CD4-positive, CD25-positive, alpha-beta regulatory T cell (primary cell): ENCODE results near the gene MYADML2. TPM values are rescaled to one million over a fixed set of nuclear protein-coding genes. Genes with fewer than 3 reads are reported as not detected.
A peak's percentile ranks its signal among the peaks of the same experiment; 100 is the strongest.

Experiments
- ATAC-seq, 2 donors: fragments of 150-1000 bp; cut with Tn5 transposase; one replicate each; pipeline ENCODE4 v1.10.0; 2021; ENCODE audit warnings: low read depth in 2 of 2, moderate number of reproducible peaks in 2 of 2, moderate library complexity in 1 of 2
- DNase-seq, 3 donors: peaks; one replicate each; pipeline versions ENCODE4 v3.0.0 to v3.0.0-alpha.2; 2012 to 2022; ENCODE audit warnings: mixed read lengths in 1 of 3
- H3K27ac ChIP-seq: one replicate; pipeline ENCODE4 v1.7.0; 2013; ENCODE audit warnings: mild to moderate bottlenecking, low read length; ENCODE audit not compliant: insufficient read depth, poor library complexity, severe bottlenecking
- H3K27me3 ChIP-seq: one replicate; pipeline ENCODE4 v1.7.0; 2013; ENCODE audit warnings: low read length; ENCODE audit not compliant: control insufficient read depth, insufficient read depth
- H3K36me3 ChIP-seq: one replicate; pipeline ENCODE4 v1.7.0; 2013; ENCODE audit warnings: mild to moderate bottlenecking, low read length, moderate library complexity; ENCODE audit not compliant: control insufficient read depth, insufficient read depth
- H3K4me1 ChIP-seq: 2 replicates; pipeline ENCODE4 v1.7.0; 2013; ENCODE audit warnings: mild to moderate bottlenecking, low read length; ENCODE audit not compliant: insufficient read depth, control insufficient read depth, poor library complexity, severe bottlenecking
- H3K4me3 ChIP-seq: one replicate; pipeline ENCODE4 v1.7.0; 2013; ENCODE audit warnings: low read depth, mild to moderate bottlenecking, low read length, moderate library complexity
- H3K9me3 ChIP-seq, 2 experiments: 1 replicate in 1 of 2; 2 replicates in 1 of 2; pipeline ENCODE4 v1.7.0; 2013; ENCODE audit warnings: low read length in 2 of 2, mild to moderate bottlenecking in 1 of 2, moderate library complexity in 1 of 2; ENCODE audit not compliant: control insufficient read depth in 2 of 2
- H3K27ac Mint-ChIP-seq, 3 donors: one replicate each; pipeline ENCODE4 v1.8.0; 2020 to 2022; ENCODE audit warnings: mild to moderate bottlenecking in 3 of 3, mixed read lengths in 3 of 3, moderate library complexity in 2 of 3
- H3K27me3 Mint-ChIP-seq: one replicate; pipeline ENCODE4 v1.8.0; 2022; ENCODE audit warnings: mild to moderate bottlenecking, mixed read lengths
- H3K36me3 Mint-ChIP-seq: one replicate; pipeline ENCODE4 v1.8.0; 2020; ENCODE audit warnings: mixed read lengths
- H3K4me1 Mint-ChIP-seq, 4 donors: one replicate each; pipeline ENCODE4 v1.8.0; 2020 to 2022; ENCODE audit warnings: mixed read lengths in 4 of 4, mild to moderate bottlenecking in 1 of 4
- H3K4me3 Mint-ChIP-seq, 4 donors: one replicate each; pipeline ENCODE4 v1.8.0; 2020 to 2022; ENCODE audit warnings: mild to moderate bottlenecking in 4 of 4, mixed read lengths in 4 of 4, moderate library complexity in 3 of 4
- H3K9me3 Mint-ChIP-seq, 7 donors: one replicate each; pipeline ENCODE4 v1.8.0; 2020 to 2022; ENCODE audit warnings: mixed read lengths in 7 of 7, mild to moderate bottlenecking in 3 of 7, moderate library complexity in 2 of 7
- polyA plus RNA-seq, 4 donors: library from polyadenylated mRNA; unstranded; fragments of 300-500 nt; fragmentation: Illumina TruSeq; gene quantifications; one replicate each; pipeline ENCODE4 v1.2.3, GENCODE V29; 2021
- total RNA-seq: library from RNA; stranded (reverse); gene quantifications from one replicate; pipeline ENCODE4 v1.2.3, GENCODE V29; 2022

Gene MYADML2
- total and polyA plus RNA-seq, 5 donors from 2014 or later, result not detected

DNA sequence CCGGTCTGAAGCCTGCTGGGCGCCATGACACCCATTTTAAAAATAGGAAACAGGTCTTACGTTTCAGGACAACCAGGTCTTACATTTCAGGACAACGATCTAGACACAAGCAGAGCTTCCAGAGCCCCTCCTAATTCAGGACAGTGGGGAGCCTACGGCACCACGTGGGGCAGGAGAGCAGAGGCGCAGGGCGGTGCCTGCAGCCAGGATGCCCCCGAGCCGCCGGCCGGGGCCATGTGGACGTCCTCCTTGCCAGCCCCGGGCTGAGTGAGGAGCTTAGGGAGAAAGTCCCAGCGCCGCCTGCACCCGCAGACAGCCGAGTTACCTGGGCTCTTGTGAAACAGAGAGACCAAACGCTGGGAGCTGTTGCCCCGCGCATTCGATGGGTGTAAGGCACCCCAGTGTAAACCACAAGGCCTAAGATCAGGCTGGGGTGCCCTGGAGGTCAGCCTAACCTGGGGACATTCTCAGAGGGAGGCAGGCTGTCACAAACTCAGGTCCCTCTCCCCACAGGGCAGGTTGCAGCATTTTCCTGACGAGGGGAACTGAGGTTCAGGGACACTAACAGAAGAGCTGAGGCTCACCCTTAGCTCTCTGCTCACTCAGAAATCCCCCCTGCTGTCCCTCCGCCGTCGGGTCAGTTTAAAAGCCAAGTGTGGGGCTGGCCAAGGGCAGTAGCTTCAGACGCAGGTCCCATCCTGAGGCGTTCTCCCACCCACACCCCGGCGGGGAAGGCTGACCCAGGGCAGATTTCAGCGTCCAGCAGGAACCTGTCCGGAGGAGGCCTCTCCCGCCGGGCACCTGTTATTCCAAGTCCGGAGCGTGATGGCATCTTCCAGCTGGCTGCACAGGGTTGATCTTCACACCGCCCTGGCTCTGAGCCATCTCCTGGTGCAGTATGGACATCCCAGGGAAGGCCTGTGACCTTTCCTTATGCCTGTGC is 15.7 kb upstream of the MYADML2 start:
- ATAC-seq, result no peak
- no peaks in the 10 kb centered on the region for H3K9me3 ChIP-seq
- peak overlapping the region in 3 of 4 donors; percentile 69 to 73 (median 69) for H3K4me3 Mint-ChIP-seq
- peak overlapping the region in 1 of 3 donors; percentile 66 for H3K27ac Mint-ChIP-seq
- H3K27ac ChIP-seq, result no peak overlapping the region
- peaks cover 26% of the 10 kb centered on the region for H3K27me3 Mint-ChIP-seq
- no peak overlapping the region for H3K4me3 ChIP-seq
- no peaks in the 10 kb centered on the region for H3K36me3 Mint-ChIP-seq
- peaks cover 37% of the 10 kb centered on the region for H3K4me1 ChIP-seq
- no peaks in the 10 kb centered on the region for H3K36me3 ChIP-seq
- peaks cover 5% of the 10 kb centered on the region for H3K27me3 ChIP-seq
- no peak for DNase-seq
- H3K4me1 Mint-ChIP-seq, result peaks cover 0 to 20% (median 0%) of the 10 kb centered on the region in 4 donors
- no peaks in the 10 kb centered on the region for H3K9me3 Mint-ChIP-seq

DNA sequence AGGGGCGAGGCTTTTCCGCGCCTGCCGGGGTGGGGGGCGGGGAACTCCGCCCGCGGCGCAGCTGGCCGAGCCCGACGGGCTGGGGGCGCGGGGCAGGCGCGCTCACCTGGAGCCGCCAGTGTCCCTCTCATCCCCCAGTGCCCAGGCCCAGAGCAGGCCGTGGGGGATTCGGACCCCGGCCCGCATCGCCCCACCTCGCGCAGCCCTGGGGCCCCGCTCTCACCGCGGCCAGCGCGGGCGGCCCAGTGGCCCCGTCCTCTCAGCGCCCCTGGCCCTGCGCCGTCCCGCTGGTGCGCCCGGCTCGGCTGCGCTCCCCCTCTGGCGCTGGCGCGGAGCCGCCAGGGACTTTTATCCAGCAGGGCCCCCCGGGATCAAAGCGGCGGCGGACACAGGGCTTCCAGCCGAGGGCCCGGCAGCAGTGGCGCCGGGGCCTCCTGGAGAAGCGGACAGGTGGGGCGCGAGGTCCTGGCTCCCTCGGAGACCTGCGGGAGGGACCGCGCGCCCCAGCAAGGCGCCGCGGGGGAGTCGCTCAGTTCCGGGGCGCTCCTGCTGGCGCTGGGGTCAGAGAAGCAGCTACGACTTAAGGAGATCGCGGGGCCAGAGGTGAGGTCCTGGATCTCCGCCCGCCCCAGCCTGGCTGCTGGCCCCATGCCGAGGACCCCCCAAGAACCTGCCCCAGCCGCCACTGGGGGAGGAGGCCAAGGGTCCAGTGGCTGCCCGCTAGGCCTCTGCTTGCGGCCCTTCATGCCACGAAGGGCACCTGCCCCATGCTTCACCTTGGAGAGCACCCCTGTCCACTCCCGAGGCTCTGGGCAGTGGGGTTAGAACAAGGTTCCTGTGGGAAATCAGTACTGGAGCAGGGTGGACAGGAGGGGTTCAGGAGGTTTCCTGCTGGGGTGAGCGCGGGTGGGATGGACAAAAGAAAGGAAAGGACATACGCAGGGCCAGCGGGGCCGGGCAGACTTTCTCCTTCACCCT is 14.8 kb upstream of the MYADML2 start:
- Histone ChIP-seq H3K4me1 (peaks cover 28% of the 10 kb centered on the region), H3K27me3 (peaks cover 5% of the 10 kb centered on the region), H3K36me3 (no peaks in the 10 kb centered on the region), H3K27ac (no peak overlapping the region), H3K9me3 (no peaks in the 10 kb centered on the region), H3K4me3 (no peak overlapping the region)
- H3K9me3 Mint-ChIP-seq, result no peaks in the 10 kb centered on the region
- ATAC-seq (no peak), DNase-seq (no peak)
- no peak overlapping the region for H3K27ac Mint-ChIP-seq
- H3K27me3 Mint-ChIP-seq, result peaks cover 26% of the 10 kb centered on the region
- no peaks in the 10 kb centered on the region for H3K36me3 Mint-ChIP-seq
- peaks cover 0 to 20% (median 0%) of the 10 kb centered on the region in 4 donors for H3K4me1 Mint-ChIP-seq
- peak overlapping the region in 3 of 4 donors; percentile 69 to 73 (median 69) for H3K4me3 Mint-ChIP-seq

- Histone ChIP-seq H3K4me1 (peaks cover 22% of the 10 kb centered on the region), H3K36me3 (no peaks in the 10 kb centered on the region), H3K27me3 (peaks cover 5% of the 10 kb centered on the region), H3K4me3 (no peak within 1 kb of the TSS), H3K27ac (no peak within 1 kb of the TSS), H3K9me3 (no peaks in the 10 kb centered on the region)
- Mint-ChIP-seq H3K4me3 (peak within 1 kb of the TSS in 2 of 4 donors; percentile 29 to 63), H3K36me3 (no peaks in the 10 kb centered on the region), H3K27ac (no peak within 1 kb of the TSS), H3K27me3 (peaks cover 26% of the 10 kb centered on the region), H3K4me1 (peaks cover 0 to 16% (median 0%) of the 10 kb centered on the region in 4 donors), H3K9me3 (no peaks in the 10 kb centered on the region)
- DNase-seq (no peak), ATAC-seq (no peak)
These were observed 14.1 kb upstream of the MYADML2 start, which contains the start of gene NOTUM for GRCh38 chr17:81961087-81961511. NOTUM (minus strand) TSS chr17:81961187; CDS start chr17:81960909, 278 bp downstream.

- Mint-ChIP-seq H3K36me3 (no peaks in the 10 kb centered on the region), H3K27ac (no peak overlapping the region), H3K9me3 (peaks cover 0 to 1% (median 0%) of the 10 kb centered on the region in 7 donors), H3K4me1 (peaks cover 0 to 13% (median 0%) of the 10 kb centered on the region in 4 donors), H3K27me3 (peaks cover 26% of the 10 kb centered on the region), H3K4me3 (peak overlapping the region in 2 of 4 donors; percentile 29 to 63)
- Histone ChIP-seq H3K27ac (no peak overlapping the region), H3K36me3 (no peaks in the 10 kb centered on the region), H3K27me3 (peaks cover 5% of the 10 kb centered on the region), H3K4me1 (peaks cover 22% of the 10 kb centered on the region), H3K9me3 (no peaks in the 10 kb centered on the region), H3K4me3 (no peak overlapping the region)
- ATAC-seq (no peak), DNase-seq (no peak)
These were observed 13.3 kb upstream of the MYADML2 start for GRCh38 chr17:81960130-81960958.

GRCh38 chr17:81959362-81960129 is 12.5 kb upstream of the MYADML2 start:
- Histone ChIP-seq H3K4me3 (no peak overlapping the region), H3K27me3 (peaks cover 5% of the 10 kb centered on the region), H3K36me3 (no peaks in the 10 kb centered on the region), H3K4me1 (peaks cover 22% of the 10 kb centered on the region), H3K9me3 (no peaks in the 10 kb centered on the region), H3K27ac (no peak overlapping the region)
- peak; percentile 67 to 85 (median 79) for DNase-seq
- Mint-ChIP-seq H3K4me3 (peak overlapping the region in 3 of 4 donors; percentile 52 to 76 (median 70)), H3K36me3 (no peaks in the 10 kb centered on the region), H3K4me1 (peaks cover 0 to 13% (median 0%) of the 10 kb centered on the region in 4 donors), H3K27ac (no peak overlapping the region), H3K9me3 (peaks cover 0 to 1% (median 0%) of the 10 kb centered on the region in 7 donors), H3K27me3 (peaks cover 26% of the 10 kb centered on the region)
- ATAC-seq, result peak; percentile 93 to 94

GRCh38 chr17:81958633-81959342 is 11.8 kb upstream of the MYADML2 start:
- DNase-seq, result no peak
- no peak overlapping the region for H3K4me3 ChIP-seq
- H3K4me3 Mint-ChIP-seq, result peak overlapping the region in 3 of 4 donors; percentile 52 to 76 (median 70)

More at GRCh38 chr17:81958633-81959342, 11.8 kb upstream of the MYADML2 start:
- Histone ChIP-seq H3K9me3 (no peaks in the 10 kb centered on the region), H3K27ac (no peak overlapping the region), H3K27me3 (peaks cover 5% of the 10 kb centered on the region), H3K36me3 (no peaks in the 10 kb centered on the region), H3K4me1 (peaks cover 22% of the 10 kb centered on the region)
- Mint-ChIP-seq H3K4me1 (peaks cover 0 to 13% (median 0%) of the 10 kb centered on the region in 4 donors), H3K27me3 (peaks cover 18% of the 10 kb centered on the region), H3K27ac (peak overlapping the region in 2 of 3 donors; percentile 49 to 71), H3K9me3 (peaks cover 0 to 1% (median 0%) of the 10 kb centered on the region in 7 donors), H3K36me3 (no peaks in the 10 kb centered on the region)
- ATAC-seq, result no peak
